Testis (tissue), 3 donors: ENCODE measurements around the gene REPIN1. TPM values are rescaled to one million over a fixed set of nuclear protein-coding genes. Genes with fewer than 3 reads are reported as not detected.

Experiments
- DNase-seq: peaks from one replicate; pipeline ENCODE4 v3.0.0-alpha.2; 2019
- H3K27ac ChIP-seq, 2 donors: fragments of 200-600 bp; sonication (generic); one replicate each; pipeline ENCODE4 v1.5.1; 2019
- H3K27me3 ChIP-seq: fragments of 200-600 bp; sonication (generic); one replicate; pipeline ENCODE4 v1.5.1; 2019
- H3K36me3 ChIP-seq: fragments of 200-600 bp; sonication (generic); one replicate; pipeline ENCODE4 v1.5.1; 2017; ENCODE audit warnings: low read depth; ENCODE audit errors: missing control alignments
- H3K4me1 ChIP-seq: fragments of 200-600 bp; sonication (generic); one replicate; pipeline ENCODE4 v1.5.1; 2019
- H3K4me3 ChIP-seq, 2 donors: fragments of 200-600 bp; sonication (generic); one replicate each; pipeline ENCODE4 v1.5.1; 2017 to 2019
- H3K9me3 ChIP-seq: fragments of 200-600 bp; sonication (generic); one replicate; pipeline ENCODE4 v1.5.1; 2017
- POLR2A ChIP-seq: fragments of 450-650 bp; IDR thresholded peaks from one replicate; pipeline ENCODE4 v1.6.1; 2017; ENCODE audit warnings: antibody characterized with exemption, mild to moderate bottlenecking, moderate library complexity
- WGBS, 2 donors: methylation state at CpG; one replicate each; pipeline ENCODE4 v1.1.5; 2018; 5-methylcytosine and 5-hydroxymethylcytosine counted together
- intact Hi-C: fragments of 100-400 bp; cut with DNase I; formaldehyde crosslinking; loops from one replicate; pipeline ENCODE4 v1.15.1; 2023; ENCODE audit warnings: low total_unique reads
- polyA plus RNA-seq: library from polyadenylated mRNA; stranded (reverse); fragments of 350-450 nt; fragmentation: Illumina TruSeq; extraction: RNeasy Lipid Tissue Mini Kit (QIAGEN cat#74804); gene quantifications from one replicate; pipeline ENCODE4 v1.2.3, GENCODE V29; 2014; ENCODE audit warnings: low read depth, low replicate concordance; ENCODE audit not compliant: insufficient read depth
- total RNA-seq, 2 donors: library from RNA; depleted of rRNA; stranded (reverse); fragments of >200 nt; gene quantifications; one replicate each; pipeline ENCODE4 v1.2.3, GENCODE V29; 2016
- TF ChIP-seq, protein P1 (sequence below), 3 experiments: fragments of 450-650 bp in 2 of 3; fragments of 200-600 bp in 1 of 3; sonication (generic) in 1 of 3; IDR thresholded peaks; one replicate each; pipeline ENCODE4 v1.5.1; 2016 to 2019; ENCODE audit warnings: antibody characterized with exemption in 3 of 3, mild to moderate bottlenecking in 2 of 3, moderate library complexity in 1 of 3

Gene REPIN1
- total and polyA plus RNA-seq, 3 donors from 2014 or later = 45.4 to 73.9 (median 59.1) TPM

DNA sequence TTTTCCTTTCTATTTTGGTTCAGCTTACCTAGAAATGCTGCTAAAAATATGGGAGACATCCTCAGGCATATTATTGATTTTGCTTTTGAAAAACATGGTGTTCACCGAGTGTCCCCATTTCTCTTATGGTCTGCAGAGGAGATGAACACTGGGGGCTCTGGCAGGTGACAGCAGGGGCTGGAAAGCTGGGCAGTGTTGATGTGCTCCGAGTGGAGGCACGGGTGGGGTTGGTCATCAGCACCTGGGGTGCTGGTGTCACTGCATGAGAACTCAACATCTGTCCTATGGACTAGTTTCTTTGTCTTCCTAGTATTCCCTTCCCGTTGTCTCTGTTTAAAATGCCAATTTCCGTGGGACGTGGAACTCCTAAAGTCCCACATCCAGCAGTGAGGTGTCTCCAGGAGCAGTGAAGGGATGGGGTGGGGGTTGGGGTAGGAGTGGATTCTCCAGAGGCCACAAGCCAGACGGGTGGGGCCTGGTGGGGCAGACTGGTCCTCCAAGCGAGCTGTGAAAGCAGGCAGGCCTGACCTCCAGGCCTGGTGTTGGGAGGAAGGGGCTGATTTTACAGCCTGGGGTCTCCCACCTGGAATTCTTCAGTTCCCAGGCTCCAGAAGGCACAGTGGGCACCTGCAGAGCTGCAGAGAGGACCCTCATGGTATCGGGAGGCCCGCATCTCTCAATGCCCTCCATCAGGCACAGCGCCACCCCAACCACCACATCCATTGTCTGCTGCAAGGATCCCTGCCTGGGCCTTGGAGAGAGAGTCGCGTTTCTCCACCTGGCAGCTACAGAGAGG lies 35.0 kb downstream of the REPIN1 start:
- Histone ChIP-seq H3K4me1 (peaks cover 36% of the 10 kb centered on the region), H3K27me3 (no peaks in the 10 kb centered on the region), H3K4me3 (no peak overlapping the region), H3K36me3 (no peaks in the 10 kb centered on the region), H3K9me3 (no peaks in the 10 kb centered on the region), H3K27ac (peak overlapping the region; percentile 96)
- DNase-seq = no peak
- whole genome bisulfite sequencing, 2 donors = 75 to 83% methylated on average over 9 to 13 of the region's 13 CpGs
- TF ChIP-seq, protein P1, sequence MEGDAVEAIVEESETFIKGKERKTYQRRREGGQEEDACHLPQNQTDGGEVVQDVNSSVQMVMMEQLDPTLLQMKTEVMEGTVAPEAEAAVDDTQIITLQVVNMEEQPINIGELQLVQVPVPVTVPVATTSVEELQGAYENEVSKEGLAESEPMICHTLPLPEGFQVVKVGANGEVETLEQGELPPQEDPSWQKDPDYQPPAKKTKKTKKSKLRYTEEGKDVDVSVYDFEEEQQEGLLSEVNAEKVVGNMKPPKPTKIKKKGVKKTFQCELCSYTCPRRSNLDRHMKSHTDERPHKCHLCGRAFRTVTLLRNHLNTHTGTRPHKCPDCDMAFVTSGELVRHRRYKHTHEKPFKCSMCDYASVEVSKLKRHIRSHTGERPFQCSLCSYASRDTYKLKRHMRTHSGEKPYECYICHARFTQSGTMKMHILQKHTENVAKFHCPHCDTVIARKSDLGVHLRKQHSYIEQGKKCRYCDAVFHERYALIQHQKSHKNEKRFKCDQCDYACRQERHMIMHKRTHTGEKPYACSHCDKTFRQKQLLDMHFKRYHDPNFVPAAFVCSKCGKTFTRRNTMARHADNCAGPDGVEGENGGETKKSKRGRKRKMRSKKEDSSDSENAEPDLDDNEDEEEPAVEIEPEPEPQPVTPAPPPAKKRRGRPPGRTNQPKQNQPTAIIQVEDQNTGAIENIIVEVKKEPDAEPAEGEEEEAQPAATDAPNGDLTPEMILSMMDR (IDR thresholded peaks at IDR 0.05) = no peak
- no peak for TF ChIP-seq POLR2A
- intact Hi-C loops = no loop called here

GRCh38 chr7:150404172-150404804 lies 35.7 kb downstream of the REPIN1 start:
- H3K27me3 ChIP-seq = no peaks in the 10 kb centered on the region
- H3K36me3 ChIP-seq = no peaks in the 10 kb centered on the region
- TF ChIP-seq, protein P1 (IDR thresholded peaks at IDR 0.05) = no peak
- no peak for TF ChIP-seq POLR2A
- peak overlapping the region; percentile 96 for H3K27ac ChIP-seq
- H3K4me3 ChIP-seq = peak overlapping the region; percentile 77 to 93
- no peaks in the 10 kb centered on the region for H3K9me3 ChIP-seq
- DNase-seq = no peak
- intact Hi-C loops = no loop called here
- WGBS, 2 donors = 13 to 22% methylated on average over 16 of the region's 16 CpGs
- H3K4me1 ChIP-seq = peaks cover 36% of the 10 kb centered on the region

- DNase-seq = peak; percentile 95
- no peaks in the 10 kb centered on the region for H3K27me3 ChIP-seq
- TF ChIP-seq POLR2A = no peak
- TF ChIP-seq, protein P1 (IDR thresholded peaks at IDR 0.05) = no peak
- peak overlapping the region; percentile 77 to 93 for H3K4me3 ChIP-seq
- H3K27ac ChIP-seq = peak overlapping the region; percentile 96
- intact Hi-C loops = loop anchor here (5.0 kb wide), 1 partner anchor 33 kb away; no protein-coding TSS in a partner anchor
- H3K4me1 ChIP-seq = peaks cover 36% of the 10 kb centered on the region
- H3K9me3 ChIP-seq = no peaks in the 10 kb centered on the region
- no peaks in the 10 kb centered on the region for H3K36me3 ChIP-seq
- WGBS, 2 donors = 1% methylated on average over 47 to 85 of the region's 86 CpGs
These were observed 36.4 kb downstream of the REPIN1 start for GRCh38 chr7:150404805-150405583.

GRCh38 chr7:150405584-150406311 lies 37.1 kb downstream of the REPIN1 start:
- H3K4me3 ChIP-seq = peak overlapping the region; percentile 77 to 93
- peaks cover 40% of the 10 kb centered on the region for H3K4me1 ChIP-seq
- intact Hi-C loops = loop anchor here (5.0 kb wide), 1 partner anchor 33 kb away; no protein-coding TSS in a partner anchor
- H3K36me3 ChIP-seq = no peaks in the 10 kb centered on the region
- H3K9me3 ChIP-seq = no peaks in the 10 kb centered on the region
- 4 to 5% methylated on average over 35 of the region's 35 CpGs for WGBS, 2 donors
- peak overlapping the region; percentile 96 for H3K27ac ChIP-seq
- DNase-seq = peak; percentile 36
- H3K27me3 ChIP-seq = no peaks in the 10 kb centered on the region
- TF ChIP-seq, protein P1 (IDR thresholded peaks at IDR 0.05) = no peak
- no peak for TF ChIP-seq POLR2A
